K562 (cell line): ENCODE measurements around the gene FAM161A. TPM values are rescaled to one million over a fixed set of nuclear protein-coding genes. Genes with fewer than 3 reads are reported as not detected.

Experiments used
- C11orf30 ChIP-seq: fragments of 450-650 bp; IDR thresholded peaks from 2 replicates; pipeline ENCODE4 v1.6.1; 2016; ENCODE audit warnings: low read depth, mild to moderate bottlenecking
- CTBP1 ChIP-seq: fragments of 450-650 bp; IDR thresholded peaks from 2 replicates; pipeline ENCODE4 v1.6.1; 2016; ENCODE audit warnings: borderline replicate concordance
- ETV5 ChIP-seq: sonication (generic); formaldehyde crosslinking; IDR thresholded peaks from 2 replicates; pipeline ENCODE4 v1.4.0; 2020; ENCODE audit warnings: low read depth, mild to moderate bottlenecking, missing genetic modification reagents
- HMG20A ChIP-seq: fragments of 450-650 bp; formaldehyde crosslinking; conservative IDR thresholded peaks from 2 replicates; pipeline ENCODE4 v1.4.0; 2020; ENCODE audit warnings: mild to moderate bottlenecking, mixed read lengths
- KDM2B ChIP-seq: fragments of 250-450 bp; sonication (Bioruptor Pico); IDR thresholded peaks from 2 replicates; pipeline ENCODE4 v1.8.0; 2021; ENCODE audit warnings: mild to moderate bottlenecking, moderate library complexity
- MAFF ChIP-seq: IDR thresholded peaks from 2 replicates; pipeline ENCODE4 v1.6.1; 2012; ENCODE audit warnings: low read length, improper control_type of control experiment
- MAFG ChIP-seq: fragments of 450-650 bp; conservative IDR thresholded peaks from 2 replicates; pipeline ENCODE4 v1.6.1; 2016; ENCODE audit warnings: missing genetic modification characterization, missing compliant biosample characterization
- MAFK ChIP-seq: IDR thresholded peaks from 2 replicates; pipeline ENCODE4 v1.6.1; 2011; ENCODE audit warnings: low read length, improper control_type of control experiment
- SAFB ChIP-seq: fragments of 200-400 bp; formaldehyde crosslinking; IDR thresholded peaks from 2 replicates; pipeline ENCODE4 v1.6.1; 2017; ENCODE audit warnings: low read depth, low read length, borderline replicate concordance
- SMARCA4 ChIP-seq: fragments of 450-650 bp; IDR thresholded peaks from 2 replicates; pipeline ENCODE4 v1.6.1; 2016
- TBP ChIP-seq: optimal IDR thresholded peaks from 2 replicates; pipeline ENCODE3; 2011; ENCODE audit warnings: low read depth, low read length, improper control_type of control experiment
- ZKSCAN3 ChIP-seq: fragments of 250-450 bp; sonication (Bioruptor Pico); IDR thresholded peaks from 2 replicates; pipeline ENCODE4 v1.4.0; 2020
- ZNF121 ChIP-seq: sonication (generic); formaldehyde crosslinking; conservative IDR thresholded peaks from 2 replicates; pipeline ENCODE4 v1.8.0; 2022; ENCODE audit warnings: missing genetic modification reagents
- ZNF23 ChIP-seq: fragments of 250-450 bp; sonication (Bioruptor Pico); IDR thresholded peaks from 2 replicates; pipeline ENCODE4 v1.4.0; 2020; ENCODE audit warnings: mild to moderate bottlenecking
- ZNF316 ChIP-seq: fragments of 450-650 bp; IDR thresholded peaks from 2 replicates; pipeline ENCODE4 v1.6.1; 2016
- polyA plus RNA-seq, 8 experiments: library from polyadenylated mRNA; depleted of rRNA in 4 of 8; stranded (reverse) in 5 of 8; unstranded in 3 of 8; fragments of >200 nt; fragmentation: Nextera tagmentation in 2 of 8; fragmentation: Illumina TruSeq in 1 of 8; extraction: Ambion mirVana in 2 of 8; extraction: Trizol in 1 of 8; gene quantifications; 2 replicates each; pipeline versions ENCODE4 v1.2.1 to v1.2.3, GENCODE V29; 2011 to 2014; ENCODE audit warnings: inconsistent platforms in 1 of 8, missing spikeins in 1 of 8
- total RNA-seq, 7 experiments: library from RNA; depleted of rRNA in 6 of 7; stranded (reverse); fragments of >200 nt in 6 of 7; fragmentation: Illumina TruSeq in 2 of 7; extraction: Trizol in 2 of 7; gene quantifications; 2 replicates each; pipeline versions ENCODE4 v1.2.1 to v1.2.3, GENCODE V29; 2011 to 2021; ENCODE audit warnings: low replicate concordance in 1 of 7
- TF ChIP-seq, protein P1 (sequence below): fragments of 250-450 bp; sonication (Bioruptor Pico); IDR thresholded peaks from 2 replicates; pipeline ENCODE4 v1.8.0; 2021; ENCODE audit warnings: moderate library complexity, mild to moderate bottlenecking, inconsistent platforms
- TF ChIP-seq, protein P2 (sequence below), 2 experiments: fragments of 450-650 bp in 1 of 2; sonication (generic) in 1 of 2; formaldehyde crosslinking; conservative IDR thresholded peaks; 2 replicates each; pipeline versions ENCODE4 v1.4.0 to v1.8.1; 2020 to 2022; ENCODE audit warnings: mild to moderate bottlenecking in 1 of 2, missing genetic modification reagents in 1 of 2
- TF ChIP-seq, protein P3 (sequence below): IDR thresholded peaks from 2 replicates; pipeline ENCODE4 v1.6.1; 2012; ENCODE audit warnings: low read depth, low read length, improper control_type of control experiment, borderline replicate concordance
- TF ChIP-seq, protein P4 (sequence below): sonication (generic); formaldehyde crosslinking; IDR thresholded peaks from 2 replicates; pipeline ENCODE4 v1.8.0; 2022; ENCODE audit warnings: missing genetic modification reagents, mild to moderate bottlenecking, borderline replicate concordance
- TF ChIP-seq, protein P5 (sequence below): sonication (generic); formaldehyde crosslinking; IDR thresholded peaks from 2 replicates; pipeline ENCODE4 v1.8.1; 2022; ENCODE audit warnings: missing genetic modification reagents

The FAM161A gene
- total and polyA plus RNA-seq, 9 of the 15 experiments (the other 6 are each of a cell fraction or from before 2014, with no cell fraction given), result 0.27 to 1.4 (median 0.80) TPM

DNA sequence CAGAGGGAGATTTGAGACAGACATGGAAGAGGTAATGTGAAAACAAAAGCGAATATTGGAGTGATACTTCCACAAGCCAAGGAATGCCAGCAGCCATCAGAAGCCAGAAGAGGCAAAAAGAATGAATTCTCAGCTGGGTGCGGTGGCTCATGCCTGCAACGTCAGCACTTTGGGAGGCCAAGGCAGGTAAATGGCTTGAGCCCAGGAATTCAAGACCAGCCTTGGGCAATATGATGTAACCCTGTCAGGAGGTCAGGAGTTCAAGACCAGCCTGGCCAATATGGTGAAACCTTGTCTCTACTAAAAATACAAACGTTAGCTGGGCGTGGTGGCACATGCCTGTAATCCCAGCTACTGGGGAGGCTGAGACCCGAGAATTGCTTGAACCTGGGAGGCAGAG lies 54.8 kb downstream of the FAM161A start (continued):
- TF ChIP-seq, protein P1, sequence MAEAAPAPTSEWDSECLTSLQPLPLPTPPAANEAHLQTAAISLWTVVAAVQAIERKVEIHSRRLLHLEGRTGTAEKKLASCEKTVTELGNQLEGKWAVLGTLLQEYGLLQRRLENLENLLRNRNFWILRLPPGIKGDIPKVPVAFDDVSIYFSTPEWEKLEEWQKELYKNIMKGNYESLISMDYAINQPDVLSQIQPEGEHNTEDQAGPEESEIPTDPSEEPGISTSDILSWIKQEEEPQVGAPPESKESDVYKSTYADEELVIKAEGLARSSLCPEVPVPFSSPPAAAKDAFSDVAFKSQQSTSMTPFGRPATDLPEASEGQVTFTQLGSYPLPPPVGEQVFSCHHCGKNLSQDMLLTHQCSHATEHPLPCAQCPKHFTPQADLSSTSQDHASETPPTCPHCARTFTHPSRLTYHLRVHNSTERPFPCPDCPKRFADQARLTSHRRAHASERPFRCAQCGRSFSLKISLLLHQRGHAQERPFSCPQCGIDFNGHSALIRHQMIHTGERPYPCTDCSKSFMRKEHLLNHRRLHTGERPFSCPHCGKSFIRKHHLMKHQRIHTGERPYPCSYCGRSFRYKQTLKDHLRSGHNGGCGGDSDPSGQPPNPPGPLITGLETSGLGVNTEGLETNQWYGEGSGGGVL, result no peak
- TF ChIP-seq MAFG (tag) (0 out of 2 replicates have a peak, but pooled peaks have one; percentile 16), ZKSCAN3 (no peak), TBP (no peak), MAFF (peak; percentile 28), KDM2B (CRISPR knock-in tag) (no peak), ZNF121 (CRISPR knock-in tag) (no peak), SAFB (no peak), CTBP1 (no peak), ZNF23 (CRISPR knock-in tag) (no peak), ZNF316 (peak; percentile 70), SMARCA4 (no peak), HMG20A (CRISPR knock-in tag) (no peak), C11orf30 (peak; percentile 44; the same call in 1 of the 2 replicates), MAFK (peak; percentile 31), ETV5 (CRISPR knock-in tag) (no peak)
- TF ChIP-seq, protein P2, sequence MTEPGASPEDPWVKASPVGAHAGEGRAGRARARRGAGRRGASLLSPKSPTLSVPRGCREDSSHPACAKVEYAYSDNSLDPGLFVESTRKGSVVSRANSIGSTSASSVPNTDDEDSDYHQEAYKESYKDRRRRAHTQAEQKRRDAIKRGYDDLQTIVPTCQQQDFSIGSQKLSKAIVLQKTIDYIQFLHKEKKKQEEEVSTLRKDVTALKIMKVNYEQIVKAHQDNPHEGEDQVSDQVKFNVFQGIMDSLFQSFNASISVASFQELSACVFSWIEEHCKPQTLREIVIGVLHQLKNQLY (CRISPR knock-in tag; conservative IDR thresholded peaks at IDR 0.05), result no peak
- TF ChIP-seq, protein P3, sequence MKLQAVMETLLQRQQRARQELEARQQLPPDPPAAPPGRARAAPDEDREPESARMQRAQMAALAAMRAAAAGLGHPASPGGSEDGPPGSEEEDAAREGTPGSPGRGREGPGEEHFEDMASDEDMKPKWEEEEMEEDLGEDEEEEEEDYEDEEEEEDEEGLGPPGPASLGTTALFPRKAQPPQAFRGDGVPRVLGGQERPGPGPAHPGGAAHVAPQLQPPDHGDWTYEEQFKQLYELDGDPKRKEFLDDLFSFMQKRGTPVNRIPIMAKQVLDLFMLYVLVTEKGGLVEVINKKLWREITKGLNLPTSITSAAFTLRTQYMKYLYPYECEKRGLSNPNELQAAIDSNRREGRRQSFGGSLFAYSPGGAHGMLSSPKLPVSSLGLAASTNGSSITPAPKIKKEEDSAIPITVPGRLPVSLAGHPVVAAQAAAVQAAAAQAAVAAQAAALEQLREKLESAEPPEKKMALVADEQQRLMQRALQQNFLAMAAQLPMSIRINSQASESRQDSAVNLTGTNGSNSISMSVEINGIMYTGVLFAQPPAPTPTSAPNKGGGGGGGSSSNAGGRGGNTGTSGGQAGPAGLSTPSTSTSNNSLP, result no peak
- TF ChIP-seq, protein P4, sequence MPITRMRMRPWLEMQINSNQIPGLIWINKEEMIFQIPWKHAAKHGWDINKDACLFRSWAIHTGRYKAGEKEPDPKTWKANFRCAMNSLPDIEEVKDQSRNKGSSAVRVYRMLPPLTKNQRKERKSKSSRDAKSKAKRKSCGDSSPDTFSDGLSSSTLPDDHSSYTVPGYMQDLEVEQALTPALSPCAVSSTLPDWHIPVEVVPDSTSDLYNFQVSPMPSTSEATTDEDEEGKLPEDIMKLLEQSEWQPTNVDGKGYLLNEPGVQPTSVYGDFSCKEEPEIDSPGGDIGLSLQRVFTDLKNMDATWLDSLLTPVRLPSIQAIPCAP (CRISPR knock-in tag), result no peak
- TF ChIP-seq, protein P5, sequence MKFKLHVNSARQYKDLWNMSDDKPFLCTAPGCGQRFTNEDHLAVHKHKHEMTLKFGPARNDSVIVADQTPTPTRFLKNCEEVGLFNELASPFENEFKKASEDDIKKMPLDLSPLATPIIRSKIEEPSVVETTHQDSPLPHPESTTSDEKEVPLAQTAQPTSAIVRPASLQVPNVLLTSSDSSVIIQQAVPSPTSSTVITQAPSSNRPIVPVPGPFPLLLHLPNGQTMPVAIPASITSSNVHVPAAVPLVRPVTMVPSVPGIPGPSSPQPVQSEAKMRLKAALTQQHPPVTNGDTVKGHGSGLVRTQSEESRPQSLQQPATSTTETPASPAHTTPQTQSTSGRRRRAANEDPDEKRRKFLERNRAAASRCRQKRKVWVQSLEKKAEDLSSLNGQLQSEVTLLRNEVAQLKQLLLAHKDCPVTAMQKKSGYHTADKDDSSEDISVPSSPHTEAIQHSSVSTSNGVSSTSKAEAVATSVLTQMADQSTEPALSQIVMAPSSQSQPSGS (CRISPR knock-in tag), result no peak
